Hepatocyte (in vitro differentiated cells): ENCODE results near the gene ARHGAP10. TPM values are rescaled to one million over a fixed set of nuclear protein-coding genes. Genes with fewer than 3 reads are reported as not detected.

ENCODE experiments used
- DNase-seq: peaks from one replicate; pipeline ENCODE4 v3.0.0-alpha.2; 2016; ENCODE audit warnings: low spot score
- H2AFZ ChIP-seq: fragments of 200-600 bp; sonication (generic); 2 replicates; pipeline ENCODE4 v1.6.0; 2016; ENCODE audit warnings: antibody characterized with exemption, mild to moderate bottlenecking
- H3K27ac ChIP-seq: fragments of 200-600 bp; sonication (generic); 2 replicates; pipeline ENCODE4 v1.5.1; 2016; ENCODE audit warnings: mild to moderate bottlenecking
- H3K27me3 ChIP-seq: fragments of 200-600 bp; sonication (generic); 2 replicates; pipeline ENCODE4 v1.6.1; 2016
- H3K36me3 ChIP-seq: fragments of 200-600 bp; sonication (generic); replicated peaks from 2 replicates; pipeline ENCODE4 v1.5.1; 2016; ENCODE audit warnings: low read depth; ENCODE audit not compliant: insufficient read depth
- H3K4me1 ChIP-seq: fragments of 200-600 bp; sonication (generic); 2 replicates; pipeline ENCODE4 v1.5.1; 2016; ENCODE audit warnings: mild to moderate bottlenecking, moderate library complexity; ENCODE audit not compliant: insufficient read depth
- H3K4me2 ChIP-seq: fragments of 200-600 bp; sonication (generic); 2 replicates; pipeline ENCODE4 v1.6.0; 2016
- H3K4me3 ChIP-seq: fragments of 200-600 bp; sonication (generic); 2 replicates; pipeline ENCODE4 v1.5.1; 2016; ENCODE audit warnings: mild to moderate bottlenecking
- H3K79me2 ChIP-seq: fragments of 200-600 bp; sonication (generic); 2 replicates; pipeline ENCODE4 v1.6.0; 2017; ENCODE audit warnings: mild to moderate bottlenecking
- H3K9me2 ChIP-seq: fragments of 200-600 bp; sonication (generic); replicated peaks from 2 replicates; pipeline ENCODE4 v1.6.0; 2017; ENCODE audit warnings: mild to moderate bottlenecking; ENCODE audit not compliant: insufficient read depth
- H3K9me3 ChIP-seq: fragments of 200-600 bp; sonication (generic); 2 replicates; pipeline ENCODE4 v1.5.1; 2016; ENCODE audit warnings: low read depth, mild to moderate bottlenecking
- H4K20me1 ChIP-seq: fragments of 200-600 bp; sonication (generic); 2 replicates; pipeline ENCODE4 v1.6.0; 2016; ENCODE audit warnings: mild to moderate bottlenecking; ENCODE audit not compliant: insufficient read depth, poor library complexity, severe bottlenecking
- CTCF ChIP-seq: fragments of 200-600 bp; sonication (generic); IDR thresholded peaks from 2 replicates; pipeline ENCODE4 v1.5.1; 2016; ENCODE audit warnings: antibody characterized with exemption, mild to moderate bottlenecking; ENCODE audit not compliant: poor library complexity
- EZH2 ChIP-seq: fragments of 200-600 bp; sonication (generic); IDR thresholded peaks from 2 replicates; pipeline ENCODE4 v1.6.1; 2016; ENCODE audit warnings: antibody characterized with exemption, mild to moderate bottlenecking, borderline replicate concordance
- EZH2phosphoT487 ChIP-seq: fragments of 200-600 bp; sonication (generic); IDR thresholded peaks from one replicate; pipeline ENCODE4 v1.6.1; 2018; ENCODE audit warnings: antibody characterized with exemption, mild to moderate bottlenecking, low read depth, moderate library complexity; ENCODE audit not compliant: unreplicated experiment, severe bottlenecking
- WGBS: methylation state at CpG from one replicate; pipeline ENCODE4 v1.1.6; 2016; ENCODE audit warnings: low lambda C conversion rate; ENCODE audit errors: missing lambda C conversion rate; 5-methylcytosine and 5-hydroxymethylcytosine counted together
- polyA plus RNA-seq: library from polyadenylated mRNA; unstranded; fragments of >200 nt; fragmentation: Nextera tagmentation; extraction: Ambion mirVana; gene quantifications from 2 replicates; pipeline ENCODE4 v1.2.1, GENCODE V29; 2016
- total RNA-seq: library from RNA; depleted of rRNA; stranded (reverse); fragments of >200 nt; gene quantifications from 2 replicates; pipeline ENCODE4 v1.2.3, GENCODE V29; 2014

The ARHGAP10 gene
- total and polyA plus RNA-seq, 2 experiments from 2014 or later: 16.8 to 23.4 TPM

- Histone ChIP-seq H4K20me1 (no peaks in the 10 kb centered on the region), H3K27ac (no peak overlapping the region), H3K9me3 (no peaks in the 10 kb centered on the region), H2AFZ (no peak overlapping the region), H3K36me3 (no peaks in the 10 kb centered on the region), H3K4me3 (no peak overlapping the region), H3K27me3 (no peaks in the 10 kb centered on the region), H3K79me2 (no peaks in the 10 kb centered on the region), H3K9me2 (no peaks in the 10 kb centered on the region), H3K4me1 (no peaks in the 10 kb centered on the region), H3K4me2 (no peak overlapping the region)
- DNase-seq: no peak
- 86% methylated on average over 3 of the region's 3 CpGs for WGBS
- no peak for TF ChIP-seq EZH2phosphoT487
- TF ChIP-seq EZH2: no peak
- no peak for TF ChIP-seq CTCF
These were observed 243.4 kb downstream of the ARHGAP10 start for GRCh38 chr4:147975325-147975724.

- Histone ChIP-seq H3K4me1 (no peaks in the 10 kb centered on the region), H4K20me1 (no peaks in the 10 kb centered on the region), H2AFZ (no peak overlapping the region), H3K27ac (no peak overlapping the region), H3K9me3 (no peaks in the 10 kb centered on the region), H3K9me2 (no peaks in the 10 kb centered on the region), H3K4me3 (no peak overlapping the region), H3K36me3 (no peaks in the 10 kb centered on the region), H3K79me2 (no peaks in the 10 kb centered on the region), H3K4me2 (no peak overlapping the region), H3K27me3 (no peaks in the 10 kb centered on the region)
- TF ChIP-seq EZH2phosphoT487 (no peak), EZH2 (no peak), CTCF (no peak)
- DNase-seq: no peak
- WGBS: 87% methylated on average over 2 of the region's 2 CpGs
These were observed 244.3 kb downstream of the ARHGAP10 start for GRCh38 chr4:147975933-147976928.

- no peaks in the 10 kb centered on the region for H3K4me1 ChIP-seq
- no peak overlapping the region for H3K4me3 ChIP-seq
- no peak for DNase-seq
- TF ChIP-seq EZH2phosphoT487: no peak
- TF ChIP-seq CTCF: no peak
- no peak for TF ChIP-seq EZH2
- H3K4me2 ChIP-seq: no peak overlapping the region
- no peaks in the 10 kb centered on the region for H3K79me2 ChIP-seq
- no peaks in the 10 kb centered on the region for H3K27me3 ChIP-seq
- H3K9me2 ChIP-seq: no peaks in the 10 kb centered on the region
- no peak overlapping the region for H2AFZ ChIP-seq
- H3K27ac ChIP-seq: no peak overlapping the region
- no peaks in the 10 kb centered on the region for H3K9me3 ChIP-seq
- H4K20me1 ChIP-seq: no peaks in the 10 kb centered on the region
- no peaks in the 10 kb centered on the region for H3K36me3 ChIP-seq
- whole genome bisulfite sequencing: 98% methylated on average over 3 of the region's 3 CpGs
These were observed 248.7 kb downstream of the ARHGAP10 start for GRCh38 chr4:147980586-147980985.
